HG03354 (cell line): ENCODE data around the gene CLCN4.

Experiments used
- ATAC-seq: cut with Tn5 transposase; IDR thresholded peaks from one replicate; pipeline ENCODE4 v1.9.1; 2021; ENCODE audit warnings: mild to moderate bottlenecking; ENCODE audit not compliant: unreplicated experiment, poor library complexity, severe bottlenecking

CLCN4 gene

GRCh38 chrX:10164879-10165278 lies 8.1 kb downstream of the CLCN4 start:
- ATAC-seq, result no peak

GRCh38 chrX:10165580-10166247 lies 8.9 kb downstream of the CLCN4 start:
- ATAC-seq, result peak; percentile 9

GRCh38 chrX:10166248-10166716 lies 9.5 kb downstream of the CLCN4 start:
- peak; percentile 48 for ATAC-seq

GRCh38 chrX:10166731-10167151 lies 10.0 kb downstream of the CLCN4 start:
- ATAC-seq, result peak; percentile 37

GRCh38 chrX:10167573-10167972 lies 10.8 kb downstream of the CLCN4 start:
- peak; percentile 65 for ATAC-seq

GRCh38 chrX:10168226-10168625 lies 11.5 kb downstream of the CLCN4 start:
- ATAC-seq, result no peak

- ATAC-seq, result no peak
Measured at GRCh38 chrX:10169175-10169574, 12.4 kb downstream of the CLCN4 start.

GRCh38 chrX:10171249-10171648 lies 14.5 kb downstream of the CLCN4 start:
- no peak for ATAC-seq

- no peak for ATAC-seq
Measured at GRCh38 chrX:10172877-10173276, 16.1 kb downstream of the CLCN4 start.

- ATAC-seq, result no peak
Measured at GRCh38 chrX:10173331-10173900, 16.6 kb downstream of the CLCN4 start.

GRCh38 chrX:10174051-10174450 lies 17.3 kb downstream of the CLCN4 start:
- no peak for ATAC-seq

- ATAC-seq, result no peak
Measured at GRCh38 chrX:10174810-10175209, 18.0 kb downstream of the CLCN4 start.

- ATAC-seq, result no peak
Measured at GRCh38 chrX:10175319-10175871, 18.6 kb downstream of the CLCN4 start.

- ATAC-seq, result no peak
Measured at GRCh38 chrX:10176121-10177003, 19.6 kb downstream of the CLCN4 start.

GRCh38 chrX:10177004-10177396 lies 20.2 kb downstream of the CLCN4 start:
- no peak for ATAC-seq

GRCh38 chrX:10177601-10178000 lies 20.8 kb downstream of the CLCN4 start:
- ATAC-seq, result no peak

- ATAC-seq, result no peak
Measured at GRCh38 chrX:10178866-10179463, 22.2 kb downstream of the CLCN4 start.

GRCh38 chrX:10183760-10184159 lies 27.0 kb downstream of the CLCN4 start:
- no peak for ATAC-seq

- ATAC-seq, result no peak
Measured at GRCh38 chrX:10184411-10184810, 27.6 kb downstream of the CLCN4 start.

- ATAC-seq, result no peak
Measured at GRCh38 chrX:10186355-10186754, 29.6 kb downstream of the CLCN4 start.
